Measurements from ENCODE around the gene MYO15B. TPM values are rescaled to one million over a fixed set of nuclear protein-coding genes. Genes with fewer than 3 reads are reported as not detected.

The MYO15B gene
- total RNA-seq = 75.9 TPM

GRCh38 chr17:75587675-75588595, at the start of gene MYO15B:
TSS of gene MYO15B (plus strand) at chr17:75587800. CDS start at chr17:75588058, 258 bp downstream.
- peaks cover 20% of the 10 kb centered on the region for H3K4me1 ChIP-seq (ENCODE audit: insufficient read depth, low read length)
- no peaks in the 10 kb centered on the region for H3K27me3 ChIP-seq (ENCODE audit: insufficient read depth, low read length)
- peak within 1 kb of the TSS; percentile 63 for H3K4me3 ChIP-seq (ENCODE audit: low read length)
- H3K9me3 ChIP-seq (ENCODE audit: low read depth, low read length) = no peaks in the 10 kb centered on the region

GRCh38 chr17:75539967-75540729, 47.5 kb upstream of the MYO15B start:
- Histone ChIP-seq H3K4me1 (ENCODE audit: insufficient read depth, low read length) (peaks cover 13% of the 10 kb centered on the region), H3K4me3 (ENCODE audit: low read length) (no peak overlapping the region), H3K27me3 (ENCODE audit: insufficient read depth, low read length) (no peaks in the 10 kb centered on the region), H3K9me3 (ENCODE audit: low read depth, low read length) (no peaks in the 10 kb centered on the region)

DNA sequence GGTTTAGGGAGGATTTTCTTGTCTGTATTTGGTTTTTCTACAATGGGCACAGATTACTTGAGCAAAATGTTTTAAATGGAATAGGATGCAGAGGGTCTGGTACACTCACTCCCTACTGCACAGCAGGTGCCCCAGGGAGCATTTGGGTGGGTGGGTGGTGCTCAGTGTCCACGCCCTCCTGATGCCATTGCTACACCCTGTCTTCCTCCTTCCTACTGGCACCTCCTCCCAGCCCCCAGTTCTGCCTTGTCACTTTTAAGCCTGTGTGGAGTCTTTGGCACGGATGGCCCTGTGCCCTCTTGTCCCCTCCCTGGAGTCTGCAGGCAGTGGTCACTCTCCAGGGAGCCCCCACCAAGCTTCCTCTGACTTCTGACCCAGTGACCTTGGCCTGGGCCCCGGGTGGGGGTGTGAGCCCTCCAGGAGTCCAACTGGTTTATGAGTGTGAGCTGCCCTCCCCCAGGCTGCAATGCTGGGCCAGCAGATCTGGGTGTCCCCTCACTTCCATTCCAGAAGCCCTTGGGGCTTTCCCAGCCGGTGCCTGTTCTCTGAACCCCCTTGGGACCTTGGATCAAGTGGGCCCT, 46.6 kb upstream of the MYO15B start:
- H3K4me1 ChIP-seq (ENCODE audit: insufficient read depth, low read length) = peaks cover 4% of the 10 kb centered on the region
- H3K27me3 ChIP-seq (ENCODE audit: insufficient read depth, low read length) = no peaks in the 10 kb centered on the region
- H3K9me3 ChIP-seq (ENCODE audit: low read depth, low read length) = no peaks in the 10 kb centered on the region
- no peak overlapping the region for H3K4me3 ChIP-seq (ENCODE audit: low read length)

- Histone ChIP-seq H3K4me3 (ENCODE audit: low read length) (no peak overlapping the region), H3K27me3 (ENCODE audit: insufficient read depth, low read length) (no peaks in the 10 kb centered on the region), H3K9me3 (ENCODE audit: low read depth, low read length) (no peaks in the 10 kb centered on the region), H3K4me1 (ENCODE audit: insufficient read depth, low read length) (no peaks in the 10 kb centered on the region)
Observed at GRCh38 chr17:75542229-75542628, 45.4 kb upstream of the MYO15B start.

DNA sequence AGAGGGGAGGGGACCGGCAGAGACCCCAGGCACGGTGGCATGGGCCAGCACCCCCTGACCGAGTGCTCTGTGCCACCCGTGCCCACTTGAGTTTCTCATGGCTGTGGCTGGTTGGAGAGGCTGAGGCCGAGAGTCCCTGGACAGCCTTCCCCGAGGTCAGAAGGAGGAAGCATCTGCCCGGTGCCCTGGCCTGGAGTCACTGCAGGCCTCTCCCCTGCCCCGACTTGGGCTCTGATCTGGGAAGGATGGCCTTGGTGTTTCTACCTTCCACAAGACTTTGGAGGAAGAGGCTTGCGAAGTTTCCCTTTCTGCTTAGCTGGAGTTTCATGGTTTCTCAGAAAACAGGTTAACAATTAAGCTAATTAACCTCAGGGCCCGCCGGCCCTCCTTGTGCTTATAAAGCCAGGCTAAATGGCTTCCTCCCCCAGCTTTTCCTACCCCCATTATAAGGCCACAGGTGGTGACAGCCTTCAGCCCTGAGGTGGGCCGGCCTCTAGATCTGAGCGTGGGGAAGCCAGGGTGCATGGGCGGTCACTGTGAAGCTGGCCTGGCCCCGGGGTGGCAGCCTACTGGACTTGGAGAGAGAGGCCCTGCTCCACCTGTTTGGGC, 44.8 kb upstream of the MYO15B start:
- H3K9me3 ChIP-seq (ENCODE audit: low read depth, low read length) = no peaks in the 10 kb centered on the region
- H3K4me1 ChIP-seq (ENCODE audit: insufficient read depth, low read length) = no peaks in the 10 kb centered on the region
- H3K4me3 ChIP-seq (ENCODE audit: low read length) = no peak overlapping the region
- no peaks in the 10 kb centered on the region for H3K27me3 ChIP-seq (ENCODE audit: insufficient read depth, low read length)

DNA sequence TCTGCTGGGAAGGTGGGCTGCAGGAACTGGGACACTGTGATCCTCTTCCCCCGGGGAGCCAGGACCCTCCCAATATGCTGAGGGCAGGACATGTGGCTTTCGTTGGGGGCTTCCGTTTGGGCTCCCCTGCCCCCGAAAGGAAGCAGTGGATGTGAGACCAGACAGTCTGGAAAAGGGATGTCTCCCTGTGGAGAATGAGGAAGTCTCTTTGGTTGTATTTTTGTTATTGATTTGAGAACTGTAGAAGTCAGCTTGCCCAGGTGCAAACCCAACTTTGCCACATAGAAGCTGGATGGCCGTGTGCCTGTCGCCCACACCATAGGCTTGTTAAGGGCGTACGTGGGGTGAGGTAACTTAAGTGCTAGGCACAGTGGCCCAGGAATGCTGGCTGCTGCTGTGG, 43.4 kb upstream of the MYO15B start:
- H3K4me3 ChIP-seq (ENCODE audit: low read length) = no peak overlapping the region
- no peaks in the 10 kb centered on the region for H3K9me3 ChIP-seq (ENCODE audit: low read depth, low read length)
- H3K27me3 ChIP-seq (ENCODE audit: insufficient read depth, low read length) = no peaks in the 10 kb centered on the region
- no peaks in the 10 kb centered on the region for H3K4me1 ChIP-seq (ENCODE audit: insufficient read depth, low read length)

DNA sequence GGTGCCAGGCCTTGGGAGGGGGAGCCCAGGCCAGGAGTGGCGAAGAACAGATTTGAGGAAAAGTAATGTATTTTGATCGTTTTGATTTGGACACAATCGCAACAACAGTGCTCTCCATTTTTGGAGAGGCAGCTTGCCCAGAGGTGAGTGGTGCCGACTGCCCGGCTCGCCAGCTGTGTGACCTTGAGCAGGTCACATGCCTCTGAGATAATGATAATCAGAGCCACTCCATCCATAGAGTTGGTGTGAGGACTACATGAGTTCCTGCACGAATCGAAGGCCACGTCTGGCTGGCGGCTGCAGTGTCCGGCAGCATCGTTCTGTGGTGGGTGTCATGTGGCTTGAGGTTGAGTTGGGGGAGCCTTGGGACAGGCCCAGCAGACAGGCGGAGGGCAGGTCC, 41.4 kb upstream of the MYO15B start:
- Histone ChIP-seq H3K4me1 (ENCODE audit: insufficient read depth, low read length) (no peaks in the 10 kb centered on the region), H3K9me3 (ENCODE audit: low read depth, low read length) (no peaks in the 10 kb centered on the region)

DNA sequence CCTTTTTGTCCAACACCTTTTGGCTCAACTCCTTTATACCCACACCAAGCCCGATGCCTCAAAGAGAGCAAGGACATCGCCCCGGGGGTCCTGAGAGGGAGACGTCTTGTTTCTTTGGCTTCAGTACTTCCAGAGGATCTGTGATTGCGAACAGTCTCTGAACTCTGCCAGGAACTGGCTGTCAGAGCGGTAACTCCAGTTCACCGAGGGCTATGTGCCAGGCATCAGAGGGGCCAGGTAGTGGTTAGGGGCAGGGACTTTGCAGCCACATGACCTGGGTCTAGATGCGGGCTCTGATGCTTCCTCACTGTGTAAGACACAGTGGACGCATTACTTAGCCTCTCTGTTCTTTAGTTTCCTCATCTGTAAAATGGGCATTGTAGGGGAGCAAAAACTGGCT, 40.5 kb upstream of the MYO15B start:
- Histone ChIP-seq H3K4me3 (ENCODE audit: low read length) (no peak overlapping the region), H3K4me1 (ENCODE audit: insufficient read depth, low read length) (no peaks in the 10 kb centered on the region), H3K9me3 (ENCODE audit: low read depth, low read length) (no peaks in the 10 kb centered on the region), H3K27me3 (ENCODE audit: insufficient read depth, low read length) (no peaks in the 10 kb centered on the region)

More for the DNA sequence above, 41.4 kb upstream of the MYO15B start:
- Histone ChIP-seq H3K27me3 (ENCODE audit: insufficient read depth, low read length) (no peaks in the 10 kb centered on the region), H3K4me3 (ENCODE audit: low read length) (no peak overlapping the region)

- no peaks in the 10 kb centered on the region for H3K4me1 ChIP-seq (ENCODE audit: insufficient read depth, low read length)
- no peaks in the 10 kb centered on the region for H3K9me3 ChIP-seq (ENCODE audit: low read depth, low read length)
- no peak overlapping the region for H3K4me3 ChIP-seq (ENCODE audit: low read length)
- no peaks in the 10 kb centered on the region for H3K27me3 ChIP-seq (ENCODE audit: insufficient read depth, low read length)
Observed at GRCh38 chr17:75548813-75549212, 38.8 kb upstream of the MYO15B start.

GRCh38 chr17:75549246-75550138, 38.1 kb upstream of the MYO15B start:
- Histone ChIP-seq H3K4me1 (ENCODE audit: insufficient read depth, low read length) (no peaks in the 10 kb centered on the region), H3K27me3 (ENCODE audit: insufficient read depth, low read length) (no peaks in the 10 kb centered on the region), H3K9me3 (ENCODE audit: low read depth, low read length) (no peaks in the 10 kb centered on the region)

DNA sequence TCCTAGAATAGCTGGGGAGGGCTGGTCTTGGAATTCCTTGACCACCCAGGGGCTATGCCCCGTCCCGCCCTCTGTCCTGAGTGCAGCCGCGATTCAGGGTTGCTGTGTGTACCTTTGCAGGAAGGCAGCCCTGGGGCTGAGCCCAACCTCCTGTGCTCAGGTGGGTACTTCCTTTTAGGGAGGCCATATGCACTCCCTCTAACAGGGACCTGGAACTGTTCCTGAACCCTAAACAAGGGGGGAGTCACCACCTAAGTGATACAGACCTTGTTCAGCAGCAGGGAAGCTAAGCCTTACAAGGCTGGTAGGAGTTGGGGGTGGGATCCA, 37.5 kb upstream of the MYO15B start:
- H3K4me3 ChIP-seq (ENCODE audit: low read length) = no peak overlapping the region
- no peaks in the 10 kb centered on the region for H3K4me1 ChIP-seq (ENCODE audit: insufficient read depth, low read length)
- H3K9me3 ChIP-seq (ENCODE audit: low read depth, low read length) = no peaks in the 10 kb centered on the region
- H3K27me3 ChIP-seq (ENCODE audit: insufficient read depth, low read length) = no peaks in the 10 kb centered on the region

More at GRCh38 chr17:75549246-75550138, 38.1 kb upstream of the MYO15B start:
- no peak overlapping the region for H3K4me3 ChIP-seq (ENCODE audit: low read length)

DNA sequence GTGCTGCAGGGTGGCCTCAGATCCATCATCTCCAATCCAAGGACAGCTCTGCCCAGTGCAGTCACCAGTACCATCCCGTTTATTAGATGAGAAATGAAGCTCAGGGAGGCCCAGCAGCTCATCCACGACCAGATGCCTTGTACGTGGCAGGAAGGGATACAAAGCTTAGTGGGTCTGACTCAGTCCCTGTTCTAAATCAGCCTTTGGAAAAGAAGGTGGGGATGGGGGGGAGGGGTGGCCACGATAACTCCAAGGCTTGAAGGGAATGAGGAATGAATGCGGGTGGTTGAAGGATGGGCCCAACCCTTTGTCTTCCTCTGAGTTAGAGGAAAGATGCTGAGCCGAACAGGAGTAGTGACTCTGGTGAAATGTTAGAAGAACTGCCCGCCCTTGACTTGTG, 36.3 kb upstream of the MYO15B start:
- Histone ChIP-seq H3K4me3 (ENCODE audit: low read length) (no peak overlapping the region), H3K4me1 (ENCODE audit: insufficient read depth, low read length) (no peaks in the 10 kb centered on the region), H3K27me3 (ENCODE audit: insufficient read depth, low read length) (no peaks in the 10 kb centered on the region), H3K9me3 (ENCODE audit: low read depth, low read length) (no peaks in the 10 kb centered on the region)

- Histone ChIP-seq H3K27me3 (ENCODE audit: insufficient read depth, low read length) (no peaks in the 10 kb centered on the region), H3K4me3 (ENCODE audit: low read length) (no peak overlapping the region), H3K9me3 (ENCODE audit: low read depth, low read length) (no peaks in the 10 kb centered on the region), H3K4me1 (ENCODE audit: insufficient read depth, low read length) (no peaks in the 10 kb centered on the region)
Observed at GRCh38 chr17:75552425-75553294, 34.9 kb upstream of the MYO15B start.
